GM18951 (cell line): ENCODE measurements around the gene CXorf65.

ENCODE experiments used
- POLR2A ChIP-seq: IDR thresholded peaks from 4 replicates; pipeline ENCODE4 v1.6.1; 2011; ENCODE audit warnings: mild to moderate bottlenecking; ENCODE audit not compliant: insufficient read length, insufficient read depth; ENCODE audit errors: extremely low read depth
- in situ Hi-C: fragments of 300-500 bp; cut with MboI; formaldehyde crosslinking; loops from one replicate; pipeline ENCODE4 v1.12.0; 2022; ENCODE audit warnings: low sequenced_read_pairs, mixed read lengths, inconsistent platforms; ENCODE audit not compliant: unreplicated experiment

CXorf65 gene

GRCh38 chrX:71099736-71100135 lies 6.8 kb downstream of the CXorf65 start:
- in situ Hi-C loops = no loop called here

GRCh38 chrX:71098951-71099506 lies 7.5 kb downstream of the CXorf65 start:
- in situ Hi-C loops = no loop called here
- no peak for TF ChIP-seq POLR2A

More at GRCh38 chrX:71099736-71100135, 6.8 kb downstream of the CXorf65 start:
- no peak for TF ChIP-seq POLR2A

- in situ Hi-C loops = no loop called here
These were observed 8.2 kb downstream of the CXorf65 start for GRCh38 chrX:71098302-71098701.

GRCh38 chrX:71096760-71097032 lies 9.8 kb downstream of the CXorf65 start:
- in situ Hi-C loops = no loop called here
- no peak for TF ChIP-seq POLR2A

More at GRCh38 chrX:71098302-71098701, 8.2 kb downstream of the CXorf65 start:
- no peak for TF ChIP-seq POLR2A

- in situ Hi-C loops = no loop called here
- TF ChIP-seq POLR2A = no peak
These were observed 10.4 kb downstream of the CXorf65 start for GRCh38 chrX:71095981-71096759.

GRCh38 chrX:71095555-71095980 lies 11.0 kb downstream of the CXorf65 start, which contains the start of gene FOXO4:
Gene FOXO4 (plus strand): TSS chrX:71095851. CDS start chrX:71096529, 678 bp downstream.
- in situ Hi-C loops = no loop called here
- peak; percentile 57 for TF ChIP-seq POLR2A

- no peak for TF ChIP-seq POLR2A
- in situ Hi-C loops = no loop called here
These were observed 11.5 kb downstream of the CXorf65 start for GRCh38 chrX:71095033-71095432.

GRCh38 chrX:71091263-71091662 lies 15.3 kb downstream of the CXorf65 start:
- no peak for TF ChIP-seq POLR2A
- in situ Hi-C loops = no loop called here

GRCh38 chrX:71085900-71086299 lies 20.6 kb downstream of the CXorf65 start:
- in situ Hi-C loops = no loop called here
- no peak for TF ChIP-seq POLR2A

GRCh38 chrX:71082822-71083221 lies 23.7 kb downstream of the CXorf65 start:
- in situ Hi-C loops = no loop called here

GRCh38 chrX:71082124-71082647 lies 24.4 kb downstream of the CXorf65 start:
- no peak for TF ChIP-seq POLR2A
- in situ Hi-C loops = no loop called here

More at GRCh38 chrX:71082822-71083221, 23.7 kb downstream of the CXorf65 start:
- TF ChIP-seq POLR2A = no peak

- in situ Hi-C loops = no loop called here
These were observed 25.0 kb downstream of the CXorf65 start for GRCh38 chrX:71081330-71082123.

GRCh38 chrX:71070531-71070930 lies 36.0 kb downstream of the CXorf65 start:
- TF ChIP-seq POLR2A = no peak

More at GRCh38 chrX:71081330-71082123, 25.0 kb downstream of the CXorf65 start:
- TF ChIP-seq POLR2A = no peak

More at GRCh38 chrX:71070531-71070930, 36.0 kb downstream of the CXorf65 start:
- in situ Hi-C loops = no loop called here
